Mesothelial cell of epicardium (in vitro differentiated cells): ENCODE measurements around the gene CCDC81. TPM values are rescaled to one million over a fixed set of nuclear protein-coding genes. Genes with fewer than 3 reads are reported as not detected.
"Not testable (repeated sequence)": the region's sequence is repeated elsewhere in the genome, so short reads cannot be mapped to it uniquely, and the experiment has no call there.

Experiments
- DNase-seq, 2 experiments: peaks; one replicate each; pipeline ENCODE4 v3.0.0; 2021; ENCODE audit warnings: low spot score in 2 of 2; ENCODE audit not compliant: unreplicated experiment in 2 of 2
- H3K27ac Mint-ChIP-seq: 2 replicates; pipeline ENCODE4 v1.8.0; 2021; ENCODE audit warnings: mixed read lengths
- H3K27me3 Mint-ChIP-seq: 2 replicates; pipeline ENCODE4 v1.8.0; 2021; ENCODE audit warnings: low read depth, mixed read lengths
- H3K36me3 Mint-ChIP-seq: 2 replicates; pipeline ENCODE4 v1.8.0; 2021; ENCODE audit warnings: mixed read lengths
- H3K4me1 Mint-ChIP-seq: 2 replicates; pipeline ENCODE4 v1.8.0; 2021; ENCODE audit warnings: mixed read lengths
- H3K4me3 Mint-ChIP-seq: 2 replicates; pipeline ENCODE4 v1.8.0; 2021; ENCODE audit warnings: mild to moderate bottlenecking, moderate library complexity, mixed read lengths
- H3K9me3 Mint-ChIP-seq: 2 replicates; pipeline ENCODE4 v1.8.0; 2021; ENCODE audit warnings: mixed read lengths
- CTCF ChIP-seq: fragments of 200-600 bp; sonication (generic); IDR thresholded peaks from one replicate; pipeline ENCODE4 v1.5.0; 2021; ENCODE audit warnings: antibody characterized with exemption; ENCODE audit not compliant: unreplicated experiment
- total RNA-seq: library from RNA; stranded (reverse); gene quantifications from 3 replicates; pipeline ENCODE4 v1.2.1, GENCODE V29; 2021

The CCDC81 gene
- total RNA-seq, 1 donor from 2014 or later: 2.8 TPM

DNA sequence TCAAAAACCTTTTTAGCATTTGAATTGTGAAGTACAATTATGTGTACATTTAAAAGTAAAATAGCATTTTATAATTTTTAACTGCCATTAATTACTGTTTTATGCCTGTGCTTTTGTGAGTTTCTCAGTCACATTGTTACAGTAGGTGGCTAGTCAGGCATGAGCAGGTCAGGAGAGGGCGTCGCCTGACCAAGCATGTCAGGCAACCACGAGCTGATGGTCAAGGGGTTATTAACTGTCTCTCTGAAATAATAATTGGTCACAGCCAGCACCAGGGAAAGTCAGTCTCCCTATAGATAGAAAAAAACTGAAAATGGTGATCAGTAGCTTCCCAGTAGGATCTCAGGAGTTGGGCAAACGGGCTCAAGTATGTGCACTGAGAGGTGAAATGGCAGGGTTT, 19.4 kb upstream of the CCDC81 start:
- Mint-ChIP-seq H3K27me3 (no peaks in the 10 kb centered on the region), H3K36me3 (peaks cover under 1% of the 10 kb centered on the region), H3K4me3 (no peak overlapping the region), H3K9me3 (no peaks in the 10 kb centered on the region), H3K4me1 (peaks cover 20% of the 10 kb centered on the region), H3K27ac (no peak overlapping the region)
- DNase-seq: no peak
- no peak for TF ChIP-seq CTCF

DNA sequence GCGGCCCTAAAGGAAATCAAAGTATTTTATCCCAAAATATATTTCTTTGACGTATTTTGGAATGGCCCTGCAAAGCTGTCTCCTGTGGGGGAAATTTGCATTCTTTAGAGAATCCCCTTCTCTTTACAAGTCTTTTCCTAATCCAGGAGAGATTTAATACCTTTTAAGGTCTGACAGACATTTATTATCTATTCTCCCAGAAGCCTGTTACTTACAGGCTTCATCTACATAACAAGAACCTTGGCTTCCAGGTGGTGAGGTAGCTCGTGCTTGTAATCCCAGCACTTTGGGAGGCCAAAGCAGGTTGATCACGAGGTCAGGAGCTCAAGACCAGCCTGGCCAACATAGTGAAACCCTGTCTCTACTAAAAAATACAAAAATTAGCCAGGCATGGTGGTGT, 17.3 kb upstream of the CCDC81 start:
- H3K4me3 Mint-ChIP-seq, H3K36me3 Mint-ChIP-seq, DNase-seq, H3K9me3 Mint-ChIP-seq, H3K27me3 Mint-ChIP-seq, H3K27ac Mint-ChIP-seq: not testable (repeated sequence)
- peaks cover 20% of the 10 kb centered on the region for H3K4me1 Mint-ChIP-seq

DNA sequence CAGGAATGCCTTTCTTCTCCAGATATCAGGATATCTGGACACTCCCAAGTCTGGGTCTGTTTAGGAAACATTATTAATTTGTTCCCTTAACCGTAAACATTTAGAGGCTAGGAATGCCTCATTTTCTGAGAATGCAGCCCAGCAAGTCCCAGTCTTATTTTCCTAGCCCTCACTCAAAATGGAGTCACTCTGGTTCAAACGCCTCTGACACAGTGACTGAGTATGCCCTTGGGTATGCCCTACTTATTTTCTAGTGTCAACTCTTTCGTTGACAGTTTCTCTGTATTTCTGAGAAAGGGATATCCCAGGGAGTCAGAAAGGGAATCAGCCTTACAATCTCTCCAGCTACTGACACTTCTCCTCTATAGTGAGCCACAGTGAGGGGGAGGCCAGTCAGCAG, 16.0 kb upstream of the CCDC81 start:
- Mint-ChIP-seq H3K27me3 (no peaks in the 10 kb centered on the region), H3K9me3 (peaks cover 7% of the 10 kb centered on the region), H3K27ac (peak overlapping the region; percentile 40), H3K4me1 (peaks cover 20% of the 10 kb centered on the region), H3K4me3 (no peak overlapping the region), H3K36me3 (no peaks in the 10 kb centered on the region)
- no peak for TF ChIP-seq CTCF
- DNase-seq: no peak

DNA sequence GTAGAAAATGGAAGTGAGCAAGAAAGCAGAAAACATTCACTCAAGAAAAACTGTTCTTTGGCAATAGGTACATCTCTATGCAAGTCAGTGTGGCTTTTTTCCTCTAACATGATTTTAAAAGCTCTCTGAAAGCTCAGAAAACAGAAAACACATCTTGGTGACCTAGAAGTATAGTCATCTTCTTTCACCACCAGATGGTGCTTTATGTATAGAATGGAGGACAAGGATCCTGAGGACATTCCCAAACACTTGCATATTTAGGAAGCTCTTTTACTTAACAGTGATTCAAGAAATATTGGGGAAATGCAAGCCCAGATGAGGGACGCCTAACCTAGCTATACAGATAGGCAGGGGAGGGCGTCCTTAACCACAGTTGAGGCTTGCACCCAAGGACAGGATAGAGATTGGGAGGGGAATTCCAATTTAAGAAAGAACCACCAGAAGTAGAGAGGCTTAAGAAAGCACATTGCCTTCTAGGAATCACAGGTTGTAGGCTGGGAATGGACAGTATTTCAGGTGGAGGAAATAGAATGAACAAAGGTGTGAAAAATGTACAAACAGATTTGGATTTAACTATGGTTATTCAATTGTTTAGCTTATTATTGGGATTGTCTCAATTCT, 13.8 kb upstream of the CCDC81 start:
- Mint-ChIP-seq H3K4me3 (no peak overlapping the region), H3K4me1 (peaks cover 20% of the 10 kb centered on the region), H3K36me3 (no peaks in the 10 kb centered on the region), H3K27ac (no peak overlapping the region), H3K27me3 (no peaks in the 10 kb centered on the region), H3K9me3 (peaks cover 12% of the 10 kb centered on the region)
- no peak for DNase-seq
- no peak for TF ChIP-seq CTCF

DNA sequence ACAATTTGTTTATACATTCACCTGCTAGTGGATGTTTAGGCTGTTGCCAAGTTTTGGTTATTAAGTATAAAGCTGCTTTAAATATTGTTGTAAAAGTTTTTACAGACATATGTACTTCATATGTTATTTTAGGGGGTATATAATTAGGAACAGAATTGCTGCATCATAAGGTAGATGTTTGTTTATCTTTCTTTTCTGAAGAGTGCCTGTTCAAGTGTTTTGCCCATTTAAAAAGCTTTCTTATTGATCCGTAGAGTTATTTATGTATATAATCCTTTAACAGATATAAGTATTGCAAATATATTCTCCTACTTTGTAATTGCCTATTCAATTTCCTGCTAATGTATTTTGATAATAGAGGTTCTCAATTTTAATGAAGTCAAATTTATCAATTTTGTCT, 11.3 kb upstream of the CCDC81 start:
- no peak for DNase-seq
- TF ChIP-seq CTCF: no peak
- Mint-ChIP-seq H3K4me1 (peaks cover 10% of the 10 kb centered on the region), H3K36me3 (no peaks in the 10 kb centered on the region), H3K4me3 (no peak overlapping the region), H3K9me3 (peaks cover 12% of the 10 kb centered on the region), H3K27me3 (no peaks in the 10 kb centered on the region), H3K27ac (no peak overlapping the region)

DNA sequence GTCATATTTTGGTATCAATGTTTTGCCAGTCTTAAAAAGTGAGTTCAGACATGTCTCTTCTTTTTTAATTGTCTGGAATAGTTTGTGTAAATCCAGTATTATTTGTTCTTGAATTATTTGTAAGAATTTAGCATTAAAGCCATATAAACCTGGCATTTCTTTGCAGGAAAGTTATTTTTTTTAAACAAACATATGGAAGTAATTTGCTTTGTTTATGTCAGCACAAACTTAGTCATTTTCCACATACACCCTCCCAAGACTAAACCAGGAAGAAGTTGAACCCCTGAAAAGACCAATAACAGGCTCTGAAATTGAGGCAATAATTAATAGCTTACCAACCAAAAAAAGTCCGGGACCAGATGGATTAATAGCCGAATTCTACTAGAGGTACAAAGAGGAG, 9.1 kb upstream of the CCDC81 start:
- Mint-ChIP-seq H3K4me1 (no peaks in the 10 kb centered on the region), H3K9me3 (peaks cover 26% of the 10 kb centered on the region), H3K36me3 (peaks cover 4% of the 10 kb centered on the region), H3K27ac (no peak overlapping the region), H3K4me3 (no peak overlapping the region), H3K27me3 (no peaks in the 10 kb centered on the region)
- DNase-seq: no peak
- TF ChIP-seq CTCF: no peak
